ENCODE measurements around the gene VIL1. TPM values are rescaled to one million over a fixed set of nuclear protein-coding genes. Genes with fewer than 3 reads are reported as not detected.

VIL1 gene
- total RNA-seq, 1 experiment from 2014 or later, result 4.2 TPM

GRCh38 chr2:218392891-218393462, 25.9 kb upstream of the VIL1 start:
- H2AFZ ChIP-seq (ENCODE audit: low read length), result no peak overlapping the region
- peaks cover 24% of the 10 kb centered on the region for H3K23me2 ChIP-seq (ENCODE audit: insufficient read length, low read depth, low read length, poor library complexity, severe bottlenecking)
- no peaks in the 10 kb centered on the region for H3K79me1 ChIP-seq (ENCODE audit: insufficient read depth, low read depth, low read length, poor library complexity, severe bottlenecking)
- H3K9me3 ChIP-seq (ENCODE audit: control insufficient read depth, low read depth, low read length), result no peaks in the 10 kb centered on the region
- no peak overlapping the region for H3K56ac ChIP-seq (ENCODE audit: insufficient read length, low read depth, low read length)
- no CpG with 5 or more reads among the region's 16 CpGs for WGBS (ENCODE audit: extremely low coverage, insufficient read length, low lambda C conversion rate)
- no peak overlapping the region for H3K4me2 ChIP-seq (ENCODE audit: insufficient read depth, insufficient read length, low read length)
- no peak overlapping the region for H2BK15ac ChIP-seq (ENCODE audit: low read depth, low read length)
- H4K20me1 ChIP-seq (ENCODE audit: control insufficient read depth, insufficient read depth, insufficient read length), result no peaks in the 10 kb centered on the region
- H4K5ac ChIP-seq (ENCODE audit: insufficient read length, low read depth, low read length), result no peak overlapping the region
- TF ChIP-seq CTCF (conservative IDR thresholded peaks at IDR 0.05), result no peak
- H3K14ac ChIP-seq (ENCODE audit: insufficient read depth, low read length), result no peak overlapping the region; the same call in 1 of the 2 replicates
- no peak overlapping the region for H3K4ac ChIP-seq (ENCODE audit: low read depth, low read length)
- H3K27me3 ChIP-seq (ENCODE audit: insufficient read depth, low read length), result peaks cover 12% of the 10 kb centered on the region
- no peaks in the 10 kb centered on the region for H3K79me2 ChIP-seq (ENCODE audit: insufficient read depth, low read length)
- no peak overlapping the region for H3K23ac ChIP-seq (ENCODE audit: insufficient read length, low read depth, low read length)
- no peak overlapping the region for H2BK12ac ChIP-seq (ENCODE audit: insufficient read length, low read depth, low read length)
- H2BK120ac ChIP-seq (ENCODE audit: low read depth, low read length, poor library complexity, severe bottlenecking), result no peak overlapping the region
- H4K91ac ChIP-seq (ENCODE audit: insufficient read length, low read depth, low read length), result no peak overlapping the region
- no peak overlapping the region for H4K8ac ChIP-seq (replicated peaks; ENCODE audit: insufficient read length, low read depth, low read length)
- no peak overlapping the region for H3K18ac ChIP-seq (ENCODE audit: insufficient read length, low read depth, low read length)
- no peak overlapping the region for H2BK5ac ChIP-seq (ENCODE audit: insufficient read length, low read length)
- H3K4me3 Mint-ChIP-seq, result no peak overlapping the region
- H3K9me3 Mint-ChIP-seq, result no peaks in the 10 kb centered on the region; a peak in 1 of 5 replicates
- no peak overlapping the region for H3T11ph ChIP-seq (ENCODE audit: low read length)
- H3K27ac Mint-ChIP-seq, result no peak overlapping the region; a peak in 1 of 7 replicates
- no peak overlapping the region for H3K9ac ChIP-seq (ENCODE audit: extremely low read depth, insufficient read length, low read length)
- no peak overlapping the region for H2AK5ac ChIP-seq (ENCODE audit: insufficient read length, low read length)
- H3K4me1 Mint-ChIP-seq, result peaks cover 26 to 43% of the 10 kb centered on the region in 2 experiments
- H3K27me3 Mint-ChIP-seq (ENCODE audit: low read depth), result peaks cover 41% of the 10 kb centered on the region
- H3K27ac ChIP-seq (ENCODE audit: insufficient read length, low read depth, low read length), result no peak overlapping the region
- no peak overlapping the region for H2BK20ac ChIP-seq (ENCODE audit: low read depth, low read length, poor library complexity, severe bottlenecking)
- no peak for DNase-seq
- H3K36me3 Mint-ChIP-seq (ENCODE audit: insufficient read depth in 1 of 3, low read depth in 3 of 3), result no peaks in the 10 kb centered on the region
- H3K4me1 ChIP-seq (ENCODE audit: insufficient read depth, low read length), result no peaks in the 10 kb centered on the region; the same call in 1 of the 2 replicates

Data from H9 (cell line).